Measurements from ENCODE around the gene DHX15. TPM values are rescaled to one million over a fixed set of nuclear protein-coding genes. Genes with fewer than 3 reads are reported as not detected.

DHX15 gene
- total RNA-seq, 4 donors from 2014 or later, result 86.8 to 113 (median 94.4) TPM

GRCh38 chr4:24529555-24529954 is 54.8 kb downstream of the DHX15 start:
- no peak for TF ChIP-seq POLR2A (IDR thresholded peaks at IDR 0.05; ENCODE audit: low read depth)
- TF ChIP-seq EP300 (IDR thresholded peaks at IDR 0.05), result no peak
- TF ChIP-seq CTCF (IDR thresholded peaks at IDR 0.05), result no peak
- no peak for TF ChIP-seq POLR2AphosphoS5 (IDR thresholded peaks at IDR 0.05)
- H3K27me3 ChIP-seq, result no peaks in the 10 kb centered on the region
- no peaks in the 10 kb centered on the region for H3K9me3 ChIP-seq
- peaks cover 25 to 94% (median 65%) of the 10 kb centered on the region in 4 donors for H3K36me3 ChIP-seq
- intact Hi-C loops (cut with DNase I), result no loop called here
- peaks cover 0 to 10% (median 4%) of the 10 kb centered on the region in 4 donors for H3K4me1 ChIP-seq
- no peak overlapping the region for H3K4me3 ChIP-seq
- no peak overlapping the region for H3K27ac ChIP-seq (replicated peaks in 1 of 4)
- whole genome bisulfite sequencing, result 92% methylated on average over 2 of the region's 2 CpGs
- DNase-seq (ENCODE audit: extremely low spot score), result no peak

GRCh38 chr4:24527371-24527770 is 57.0 kb downstream of the DHX15 start:
- WGBS, result 88% methylated on average over 3 of the region's 3 CpGs
- peaks cover 20 to 93% (median 60%) of the 10 kb centered on the region in 4 donors for H3K36me3 ChIP-seq
- intact Hi-C loops (cut with DNase I), result no loop called here

DNA sequence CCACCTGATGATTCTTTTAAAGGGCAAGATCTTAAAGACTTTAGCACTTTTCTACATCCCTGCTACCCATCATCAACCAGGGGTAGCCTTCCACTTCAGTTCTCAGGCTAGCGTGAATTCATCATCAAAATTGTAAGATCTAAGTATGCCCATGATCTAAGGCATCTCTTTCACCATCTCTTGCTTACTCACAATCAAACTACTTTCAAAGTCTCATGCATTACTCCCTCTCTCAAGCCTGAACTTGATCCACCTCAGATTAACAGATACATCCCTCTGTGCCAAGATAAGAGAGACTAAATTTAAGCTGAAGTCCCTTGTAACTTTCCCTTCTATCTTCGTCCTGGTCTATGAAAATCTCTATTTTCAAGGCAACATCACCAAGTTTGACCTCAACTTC is 62.8 kb downstream of the DHX15 start:
- H3K36me3 ChIP-seq, result peaks cover 0 to 55% (median 24%) of the 10 kb centered on the region in 4 donors
- DNase-seq (ENCODE audit: extremely low spot score), result no peak
- H3K4me1 ChIP-seq, result peaks cover 24 to 29% (median 25%) of the 10 kb centered on the region in 4 donors
- no peak overlapping the region for H3K27ac ChIP-seq (replicated peaks in 1 of 4)
- intact Hi-C loops (cut with DNase I), result no loop called here
- no peak overlapping the region for H3K4me3 ChIP-seq
- H3K27me3 ChIP-seq, result no peaks in the 10 kb centered on the region
- TF ChIP-seq CTCF (IDR thresholded peaks at IDR 0.05) (no peak), POLR2A (IDR thresholded peaks at IDR 0.05; ENCODE audit: low read depth) (no peak), EP300 (IDR thresholded peaks at IDR 0.05) (no peak), POLR2AphosphoS5 (IDR thresholded peaks at IDR 0.05) (no peak)
- no peaks in the 10 kb centered on the region for H3K9me3 ChIP-seq
- 92% methylated on average over 2 of the region's 2 CpGs for WGBS

More at GRCh38 chr4:24527371-24527770, 57.0 kb downstream of the DHX15 start:
- TF ChIP-seq POLR2A (IDR thresholded peaks at IDR 0.05; ENCODE audit: low read depth) (no peak), CTCF (IDR thresholded peaks at IDR 0.05) (no peak), POLR2AphosphoS5 (IDR thresholded peaks at IDR 0.05) (no peak), EP300 (IDR thresholded peaks at IDR 0.05) (no peak)
- DNase-seq (ENCODE audit: extremely low spot score), result no peak
- H3K4me3 ChIP-seq, result no peak overlapping the region
- H3K27me3 ChIP-seq, result no peaks in the 10 kb centered on the region
- H3K4me1 ChIP-seq, result peaks cover 0 to 10% (median 4%) of the 10 kb centered on the region in 4 donors
- no peaks in the 10 kb centered on the region for H3K9me3 ChIP-seq
- H3K27ac ChIP-seq (replicated peaks in 1 of 4), result no peak overlapping the region

- Histone ChIP-seq H3K9me3 (no peaks in the 10 kb centered on the region), H3K36me3 (peaks cover 0 to 39% (median 8%) of the 10 kb centered on the region in 4 donors), H3K4me1 (peaks cover 25 to 32% (median 27%) of the 10 kb centered on the region in 4 donors), H3K27me3 (no peaks in the 10 kb centered on the region), H3K27ac (replicated peaks in 1 of 4) (no peak overlapping the region), H3K4me3 (no peak overlapping the region)
- intact Hi-C loops (cut with DNase I), result no loop called here
- DNase-seq (ENCODE audit: extremely low spot score), result no peak
- 95% methylated on average over 1 of the region's 1 CpG for WGBS
- TF ChIP-seq POLR2AphosphoS5 (IDR thresholded peaks at IDR 0.05) (no peak), CTCF (IDR thresholded peaks at IDR 0.05) (no peak), EP300 (IDR thresholded peaks at IDR 0.05) (no peak), POLR2A (IDR thresholded peaks at IDR 0.05; ENCODE audit: low read depth) (no peak)
Measured at GRCh38 chr4:24519649-24520048, 64.7 kb downstream of the DHX15 start.

- TF ChIP-seq EP300 (IDR thresholded peaks at IDR 0.05) (no peak), POLR2A (IDR thresholded peaks at IDR 0.05; ENCODE audit: low read depth) (no peak), POLR2AphosphoS5 (IDR thresholded peaks at IDR 0.05) (no peak), CTCF (IDR thresholded peaks at IDR 0.05) (no peak)
- Histone ChIP-seq H3K4me1 (peaks cover 25 to 42% (median 34%) of the 10 kb centered on the region in 4 donors), H3K4me3 (no peak overlapping the region), H3K27me3 (no peaks in the 10 kb centered on the region), H3K27ac (replicated peaks in 1 of 4) (peak overlapping the region in 1 of 4 donors; percentile 29), H3K36me3 (peaks cover 0 to 26% (median 8%) of the 10 kb centered on the region in 4 donors), H3K9me3 (no peaks in the 10 kb centered on the region)
- WGBS, result 86% methylated on average over 2 of the region's 2 CpGs
- intact Hi-C loops (cut with DNase I), result no loop called here
- no peak for DNase-seq (ENCODE audit: extremely low spot score)
Measured at GRCh38 chr4:24517676-24518075, 66.7 kb downstream of the DHX15 start.
